HG03196 (cell line): ENCODE results near the gene ARL6IP6.

Experiments used
- ATAC-seq: cut with Tn5 transposase; IDR thresholded peaks from one replicate; pipeline ENCODE4 v1.9.1; 2021; ENCODE audit not compliant: unreplicated experiment

ARL6IP6 gene

DNA sequence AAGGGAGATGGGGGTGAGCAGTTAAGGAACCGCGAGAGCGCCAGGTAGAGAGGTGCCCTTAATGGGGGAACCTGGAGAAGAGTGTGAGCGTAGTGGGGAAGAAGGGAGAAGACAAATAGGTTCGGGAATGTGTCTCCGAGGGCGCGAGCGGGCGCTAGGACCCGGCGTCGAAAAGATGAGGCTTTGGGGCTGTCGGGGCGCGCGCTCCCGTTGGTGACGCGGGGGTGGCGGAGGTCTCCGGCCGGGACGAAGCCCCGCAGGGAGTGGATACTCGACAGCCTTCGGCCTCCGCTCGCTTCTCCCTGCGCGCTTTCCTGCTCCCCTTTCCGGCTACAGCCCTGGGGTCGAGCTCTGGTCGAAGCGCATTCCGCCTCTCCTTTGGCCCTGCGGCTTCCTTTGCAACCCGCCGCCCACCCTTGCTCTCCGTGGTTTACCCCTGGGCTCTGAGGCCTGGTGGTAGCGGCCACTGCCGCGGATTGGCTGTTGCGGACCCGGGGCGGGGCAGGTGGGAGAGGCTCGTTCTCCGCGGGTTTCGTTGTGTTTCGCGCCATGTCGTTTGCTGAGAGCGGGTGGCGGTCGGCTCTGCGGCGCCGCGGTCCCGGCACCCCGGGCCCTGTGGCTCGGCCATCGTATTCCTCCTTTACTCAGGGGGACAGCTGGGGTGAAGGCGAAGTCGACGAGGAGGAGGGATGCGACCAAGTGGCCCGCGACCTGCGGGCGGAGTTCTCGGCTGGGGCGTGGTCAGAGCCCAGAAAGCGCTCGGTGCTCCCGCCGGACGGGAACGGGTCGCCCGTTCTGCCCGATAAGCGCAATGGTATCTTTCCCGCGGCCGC lies at the start of gene ARL6IP6:
Gene ARL6IP6 (plus strand): TSS at position 545 of the 833 bp plus-strand sequence. CDS start 5 bp downstream, at position 550.
- ATAC-seq, result peak; percentile 69

DNA sequence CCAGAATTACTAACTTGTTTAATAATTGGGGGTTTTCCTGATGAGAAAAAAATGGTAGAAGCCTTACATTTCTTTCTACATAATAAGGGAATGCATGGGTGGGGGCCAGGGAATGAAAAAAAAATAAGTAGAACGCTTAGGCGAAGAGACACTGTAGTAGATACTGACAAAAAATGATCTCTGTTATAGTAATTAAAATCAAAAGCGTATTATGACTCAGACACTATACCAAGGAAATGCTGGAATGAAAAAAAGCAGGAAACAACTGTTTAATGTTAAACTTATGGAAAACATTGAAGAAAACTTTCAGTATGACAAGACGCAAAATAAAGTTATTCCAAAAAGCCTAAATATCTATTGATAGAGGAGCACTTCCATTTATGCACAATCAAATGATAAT lies 44.1 kb upstream of the ARL6IP6 start:
- no peak for ATAC-seq

DNA sequence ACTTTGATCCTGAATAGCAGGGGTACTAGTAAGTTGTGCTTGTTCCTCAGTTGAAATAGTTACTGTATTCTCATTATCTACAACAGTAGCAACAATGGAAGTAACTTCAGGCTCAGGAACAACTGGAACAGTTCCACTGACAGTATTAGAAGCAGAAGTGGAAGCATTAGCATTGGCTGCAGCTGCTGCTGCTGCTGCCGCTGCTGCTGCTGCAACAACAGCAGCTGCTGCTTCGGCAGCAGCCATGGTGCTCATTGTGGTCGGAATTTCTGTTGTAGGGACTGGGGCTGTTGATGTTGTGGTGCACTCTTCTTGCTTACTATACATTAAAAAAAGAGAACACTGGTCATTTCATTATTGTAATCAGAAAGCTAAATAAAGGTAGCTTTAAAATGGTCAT lies 42.0 kb upstream of the ARL6IP6 start:
- no peak for ATAC-seq

DNA sequence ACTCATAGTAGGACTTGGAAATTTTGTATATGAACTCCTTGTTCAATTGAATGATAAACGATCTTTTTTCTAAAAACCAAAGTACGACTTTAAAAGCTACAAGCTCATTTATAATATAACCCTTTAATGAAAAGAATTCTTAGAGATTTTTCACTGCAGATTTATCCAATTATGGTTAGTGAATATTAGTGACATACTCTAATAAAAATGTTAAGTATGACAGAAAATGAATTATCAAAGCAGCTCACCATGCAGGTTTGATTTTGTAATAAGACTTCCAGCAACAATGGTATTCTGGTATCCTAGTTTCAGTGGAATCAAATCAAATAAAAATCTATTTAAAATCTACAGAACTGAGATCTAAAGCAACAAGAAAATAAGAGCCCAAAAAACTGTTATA lies 39.6 kb upstream of the ARL6IP6 start:
- ATAC-seq, result no peak

DNA sequence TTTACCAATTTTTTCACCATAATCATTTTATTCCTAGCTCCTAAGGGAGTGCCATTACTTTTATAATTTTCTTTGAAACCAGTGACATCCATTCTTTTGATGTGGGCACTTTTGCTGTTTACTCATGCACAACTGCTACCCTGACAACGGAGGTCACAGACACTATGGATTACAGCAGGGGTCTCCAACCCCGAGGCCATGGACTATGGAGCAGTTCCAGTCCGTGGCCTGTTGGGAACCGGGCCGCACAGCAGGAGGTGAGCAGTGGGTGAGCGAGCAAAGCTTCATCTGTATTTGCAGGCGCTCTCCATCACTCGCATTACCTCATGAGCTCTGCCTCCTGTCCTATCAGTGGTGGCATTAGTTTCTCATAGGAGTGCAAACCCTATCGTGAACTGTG lies 35.8 kb upstream of the ARL6IP6 start:
- ATAC-seq, result no peak

DNA sequence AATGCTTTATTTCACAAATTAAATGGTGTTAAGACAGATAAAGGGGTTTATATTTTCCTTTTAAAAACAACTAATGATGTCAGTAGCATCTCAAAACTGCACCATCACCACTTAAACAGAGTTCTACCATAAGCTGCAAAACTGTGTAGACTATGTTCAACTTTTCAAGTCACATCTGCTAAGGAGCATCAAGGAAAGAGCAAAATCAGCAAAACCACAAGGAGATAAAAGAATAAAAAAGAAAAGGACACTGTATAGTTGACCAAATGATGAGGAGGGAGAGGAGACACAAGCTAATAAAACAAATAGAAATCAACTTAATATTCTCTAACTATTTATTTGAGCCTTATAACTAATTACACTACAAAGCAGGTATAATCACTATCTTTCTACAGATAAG lies 35.0 kb upstream of the ARL6IP6 start:
- no peak for ATAC-seq

DNA sequence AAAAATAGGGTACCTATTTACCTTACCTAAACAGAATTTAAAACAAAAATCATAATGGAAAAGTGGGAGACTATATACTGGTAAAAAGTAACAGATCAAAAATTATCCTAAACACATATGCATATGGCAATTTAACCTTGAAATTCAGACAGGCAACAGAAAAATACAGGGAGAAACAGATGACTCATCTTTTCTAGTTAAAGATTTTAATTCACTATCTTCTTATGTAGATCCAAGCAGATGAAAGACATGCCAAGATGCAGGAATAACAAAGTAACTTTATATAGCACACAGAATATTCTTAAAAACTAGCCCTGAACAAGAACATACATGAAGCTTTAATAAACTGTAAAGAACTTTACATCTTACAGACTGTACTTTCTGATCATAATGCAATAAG lies 32.1 kb upstream of the ARL6IP6 start:
- ATAC-seq, result no peak

DNA sequence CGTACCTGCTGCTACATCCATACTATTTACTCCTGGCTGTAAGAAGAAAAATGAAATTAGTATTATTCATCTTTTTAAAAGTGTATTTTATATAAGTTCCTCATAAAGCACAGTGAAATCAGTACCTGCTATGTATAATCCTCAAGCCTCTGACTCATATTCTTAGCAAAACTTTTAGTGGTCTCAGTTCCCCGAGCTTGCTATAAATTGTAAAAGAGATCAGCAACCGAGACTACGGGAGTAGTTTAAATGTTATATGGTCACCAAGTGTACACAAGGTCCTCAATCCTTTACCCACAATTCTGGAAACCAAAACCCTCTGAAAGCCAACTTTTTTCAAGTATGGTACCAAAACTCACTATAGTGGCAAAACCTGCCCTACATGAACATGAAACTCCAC lies 25.4 kb upstream of the ARL6IP6 start:
- ATAC-seq, result peak; percentile 78

DNA sequence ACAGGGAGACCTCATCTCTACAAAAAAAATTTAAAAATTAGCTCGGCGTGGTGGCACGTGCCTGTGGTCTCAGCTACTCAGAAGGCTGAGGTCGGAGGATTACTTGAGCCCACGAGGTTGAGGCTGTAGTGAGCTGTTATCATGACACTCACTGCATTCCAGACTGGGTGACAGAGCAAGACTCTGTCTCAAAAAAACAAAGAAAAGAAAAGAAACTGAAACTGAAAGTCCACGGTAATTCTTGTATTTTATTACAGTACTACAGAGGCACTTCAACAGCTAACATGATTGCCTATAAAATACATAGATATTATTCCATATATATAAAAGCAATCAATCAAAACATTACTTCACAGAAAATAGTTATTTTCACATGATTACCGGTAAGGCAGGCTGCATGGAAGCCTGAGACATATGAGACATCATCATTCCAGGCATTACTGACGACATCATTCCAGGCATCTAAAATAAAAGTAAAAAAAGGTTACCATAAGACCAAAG lies 24.2 kb upstream of the ARL6IP6 start:
- ATAC-seq, result peak; percentile 50

DNA sequence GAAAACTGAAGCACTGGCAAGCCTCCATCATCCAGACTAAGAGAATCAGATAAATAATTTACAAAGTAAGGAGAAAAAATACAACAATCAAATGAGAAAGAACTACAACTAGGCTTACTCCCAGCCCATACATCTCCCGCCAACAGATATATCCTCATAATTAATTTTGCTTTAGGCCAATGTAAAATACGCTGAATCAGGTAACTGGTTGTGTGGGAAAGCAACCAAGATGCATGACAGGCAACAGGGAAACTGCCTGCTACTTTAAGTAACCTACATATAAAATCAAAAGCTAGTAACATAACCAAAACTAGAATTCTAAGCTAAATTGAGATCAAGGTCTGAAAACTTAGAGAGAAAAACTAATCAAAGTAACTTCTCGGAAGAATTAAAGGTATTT lies 22.7 kb upstream of the ARL6IP6 start:
- ATAC-seq, result no peak

DNA sequence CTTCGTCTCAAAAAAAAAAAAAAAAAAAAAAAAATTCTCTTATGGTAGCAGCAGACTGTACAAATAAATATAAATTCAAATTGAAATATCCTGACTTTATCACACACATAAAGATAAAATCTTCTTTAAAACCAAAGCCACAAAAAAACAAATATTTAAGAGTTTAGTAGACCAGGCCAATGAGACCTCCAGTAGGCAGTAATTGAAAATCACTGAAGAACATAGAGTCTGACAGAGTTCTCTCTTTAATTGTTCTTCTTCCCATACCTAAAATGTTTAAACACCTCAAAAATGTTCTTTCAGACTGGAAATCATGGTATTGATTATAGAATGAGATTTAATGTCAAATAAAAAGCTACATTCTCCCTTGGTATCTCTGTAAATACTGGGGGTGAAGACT lies 21.9 kb upstream of the ARL6IP6 start:
- no peak for ATAC-seq

DNA sequence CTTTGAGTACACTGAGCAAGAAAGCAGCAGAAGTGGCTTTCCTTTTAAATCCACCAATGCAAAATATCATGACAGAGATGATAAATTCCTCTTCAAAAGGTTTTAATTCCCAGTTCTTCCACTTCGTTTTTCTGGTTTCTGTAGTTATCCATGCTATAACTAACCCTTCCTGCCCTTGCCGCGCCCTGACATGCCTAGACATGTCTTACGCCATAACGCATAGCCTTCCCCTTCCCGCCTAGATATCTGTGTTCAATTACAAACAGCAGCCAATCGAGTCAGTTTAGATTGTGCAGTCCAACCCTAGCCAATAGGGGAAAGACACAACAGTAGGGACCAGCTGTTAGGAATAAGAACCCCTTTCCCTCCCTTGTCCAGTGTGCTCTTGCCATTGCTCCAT lies 17.2 kb upstream of the ARL6IP6 start:
- ATAC-seq, result no peak

DNA sequence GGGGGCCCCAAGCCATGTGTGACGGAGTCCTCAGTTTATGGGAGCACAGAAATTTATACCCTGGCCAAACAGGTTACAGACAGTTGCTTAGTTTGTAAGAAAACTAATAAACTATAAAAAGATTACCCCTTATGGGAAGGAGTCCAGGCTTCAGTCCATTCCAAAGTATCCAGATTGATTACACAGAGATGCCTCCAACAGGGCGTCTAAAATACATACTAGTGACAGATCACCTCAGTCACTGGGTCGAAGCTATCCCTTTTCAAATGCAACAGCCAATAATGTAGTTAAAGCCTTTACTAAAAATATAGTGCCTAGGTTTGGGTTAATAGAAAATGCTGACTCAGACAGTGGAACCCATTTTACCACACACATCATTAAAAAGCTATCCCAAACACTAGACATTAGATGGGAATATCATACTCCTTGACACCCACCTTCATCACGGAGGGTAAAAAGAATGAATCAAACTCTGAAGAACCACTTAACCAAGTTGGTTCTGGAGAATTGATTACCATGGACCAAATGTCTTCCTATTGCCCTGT lies 11.9 kb upstream of the ARL6IP6 start:
- no peak for ATAC-seq

DNA sequence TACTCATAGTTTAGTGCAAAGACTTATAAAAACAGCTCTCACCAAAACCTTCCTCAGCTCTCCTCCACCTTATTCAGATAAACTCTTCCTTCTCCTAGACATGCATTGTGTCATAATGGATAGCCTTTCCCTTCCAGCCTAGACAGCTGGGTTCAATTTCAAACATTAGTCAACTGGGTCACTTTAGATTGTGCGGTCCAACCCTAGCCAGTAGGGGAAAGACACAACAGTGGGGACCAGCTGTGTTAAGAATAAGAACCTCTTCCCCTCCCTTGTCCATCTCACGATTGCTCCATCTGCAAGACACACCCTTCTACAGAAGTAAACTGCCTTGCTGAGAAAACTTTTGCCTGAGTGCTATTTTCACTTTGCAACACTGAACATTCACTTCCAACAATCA lies 9.7 kb upstream of the ARL6IP6 start:
- ATAC-seq, result no peak

DNA sequence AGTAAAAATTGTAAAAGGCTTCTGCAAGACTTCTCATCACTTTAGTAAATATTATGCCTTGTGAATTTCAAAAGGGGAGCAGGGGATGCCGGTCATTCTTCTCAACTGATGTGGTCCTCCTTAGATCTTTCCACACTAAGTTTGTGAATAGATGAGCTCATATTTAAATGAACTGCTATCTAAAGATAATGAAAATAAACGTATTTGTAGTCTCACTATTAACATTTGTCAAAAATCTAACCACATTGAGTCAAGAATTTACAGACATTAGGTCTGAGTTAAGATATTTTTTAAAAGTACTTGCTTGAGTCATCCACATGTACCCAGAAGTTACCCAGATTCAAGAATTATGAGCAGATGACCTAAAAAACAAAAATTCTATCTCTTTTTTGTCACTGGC lies 7.7 kb upstream of the ARL6IP6 start:
- no peak for ATAC-seq

DNA sequence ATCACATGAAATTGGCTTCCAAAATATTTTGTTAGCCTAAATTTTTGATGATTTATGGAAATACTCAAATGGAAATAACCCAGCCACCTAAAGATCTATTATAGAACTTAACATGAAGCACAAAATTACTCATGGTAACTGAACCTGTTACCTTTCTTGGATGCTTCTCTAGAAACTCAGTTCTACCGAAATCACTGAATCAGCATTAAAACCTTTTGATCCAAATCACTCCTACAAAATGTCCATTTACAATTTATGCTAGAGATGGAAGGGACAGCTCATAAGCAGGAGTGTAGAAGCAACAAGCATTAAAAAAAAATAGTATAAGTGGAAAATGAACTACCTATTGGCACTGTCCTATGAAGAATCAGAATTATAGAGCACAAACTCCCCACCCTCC lies 3.3 kb upstream of the ARL6IP6 start:
- ATAC-seq, result no peak

DNA sequence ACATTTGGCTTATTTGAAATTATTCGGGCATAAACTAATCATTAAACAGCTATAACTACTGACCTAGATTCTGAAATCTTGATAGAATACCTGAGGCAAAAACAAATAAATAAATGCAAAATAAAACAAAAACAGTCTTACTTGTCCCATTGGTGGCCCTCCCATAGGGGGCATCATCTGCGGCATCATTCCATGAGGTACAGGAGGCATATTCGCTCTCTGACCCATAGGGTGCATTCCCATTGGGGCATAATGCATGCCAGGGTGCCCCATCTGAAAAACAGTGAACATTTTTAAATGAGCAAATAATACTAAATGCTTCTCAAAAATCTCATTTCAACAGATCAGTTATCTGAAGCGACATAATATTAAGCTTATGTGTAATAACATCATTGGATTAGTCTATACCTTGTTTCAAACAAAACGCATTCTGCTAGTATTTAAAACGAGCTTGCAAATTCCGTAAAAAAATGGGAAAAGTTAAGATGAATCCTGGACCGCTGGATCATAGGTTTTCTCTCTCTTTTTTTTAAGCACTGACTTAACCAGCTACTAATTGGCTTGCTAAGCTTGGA lies 2.5 kb upstream of the ARL6IP6 start:
- ATAC-seq, result no peak

DNA sequence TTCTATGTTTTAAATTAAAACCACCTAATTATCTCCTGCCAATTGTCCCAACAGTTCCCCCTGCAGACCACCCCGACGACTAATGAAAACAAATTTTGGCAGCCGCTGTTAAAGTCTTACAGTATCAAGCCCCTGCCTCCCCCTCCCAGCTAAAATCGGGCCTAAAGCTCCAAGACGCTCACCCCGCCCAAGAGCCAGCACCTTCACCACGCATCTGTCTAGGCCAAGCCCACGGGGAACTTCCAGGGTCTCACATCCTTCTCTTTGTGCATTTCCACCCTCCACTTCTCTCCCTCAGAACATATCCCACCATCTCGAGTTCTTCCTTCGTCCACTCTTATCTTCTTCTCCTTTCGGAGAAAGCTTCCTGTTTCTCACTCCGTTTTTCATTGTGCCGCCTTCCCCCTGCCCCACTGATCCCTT lies 1.6 kb upstream of the ARL6IP6 start:
- ATAC-seq, result no peak

DNA sequence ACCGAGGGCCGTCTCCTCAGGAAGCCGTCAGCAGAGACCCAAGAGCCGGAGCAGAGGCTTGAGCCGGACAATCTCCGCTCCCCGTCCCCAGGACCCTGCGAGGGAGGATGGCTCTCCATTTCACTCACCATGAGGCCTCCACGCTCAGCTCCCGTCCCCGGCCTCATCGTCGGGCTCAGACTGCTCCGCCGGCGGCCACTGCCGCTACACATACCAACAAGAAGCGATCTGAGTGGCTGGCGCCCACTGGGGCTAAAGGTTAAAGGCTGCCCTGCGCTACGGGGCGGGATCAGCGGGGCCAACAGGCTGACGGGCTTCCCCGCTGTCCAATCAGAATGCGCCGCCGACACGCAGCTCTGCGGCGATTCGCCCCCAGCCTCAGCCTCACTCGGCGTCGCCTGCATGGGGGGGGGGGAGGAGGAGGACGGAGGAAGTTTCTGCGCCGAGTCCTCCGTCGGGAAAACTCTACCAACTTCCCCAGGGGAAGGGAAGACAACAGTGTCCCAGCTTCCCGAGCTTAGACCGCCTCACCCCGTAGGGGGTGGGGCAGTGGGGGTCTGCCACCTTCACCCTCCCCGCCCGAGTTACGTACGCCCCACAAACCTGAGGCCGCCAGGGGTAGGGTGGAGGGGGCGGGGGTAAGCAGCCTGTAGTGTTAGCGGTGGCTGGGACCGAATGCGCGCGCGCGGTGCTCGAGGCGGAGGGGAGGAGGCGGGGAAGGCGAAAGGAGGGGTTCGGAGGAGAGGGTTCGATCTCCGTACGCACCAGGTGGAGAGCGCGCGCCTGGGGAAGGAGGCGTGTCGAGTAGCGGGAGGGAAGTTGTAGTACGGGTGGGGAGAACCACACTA lies 968 bp upstream of the ARL6IP6 start, which contains the start of gene PRPF40A:
Gene PRPF40A (minus strand): TSS at position 234 of the 848 bp plus-strand sequence. CDS start 22 bp downstream, at position 212.
- ATAC-seq, result peak; percentile 75

DNA sequence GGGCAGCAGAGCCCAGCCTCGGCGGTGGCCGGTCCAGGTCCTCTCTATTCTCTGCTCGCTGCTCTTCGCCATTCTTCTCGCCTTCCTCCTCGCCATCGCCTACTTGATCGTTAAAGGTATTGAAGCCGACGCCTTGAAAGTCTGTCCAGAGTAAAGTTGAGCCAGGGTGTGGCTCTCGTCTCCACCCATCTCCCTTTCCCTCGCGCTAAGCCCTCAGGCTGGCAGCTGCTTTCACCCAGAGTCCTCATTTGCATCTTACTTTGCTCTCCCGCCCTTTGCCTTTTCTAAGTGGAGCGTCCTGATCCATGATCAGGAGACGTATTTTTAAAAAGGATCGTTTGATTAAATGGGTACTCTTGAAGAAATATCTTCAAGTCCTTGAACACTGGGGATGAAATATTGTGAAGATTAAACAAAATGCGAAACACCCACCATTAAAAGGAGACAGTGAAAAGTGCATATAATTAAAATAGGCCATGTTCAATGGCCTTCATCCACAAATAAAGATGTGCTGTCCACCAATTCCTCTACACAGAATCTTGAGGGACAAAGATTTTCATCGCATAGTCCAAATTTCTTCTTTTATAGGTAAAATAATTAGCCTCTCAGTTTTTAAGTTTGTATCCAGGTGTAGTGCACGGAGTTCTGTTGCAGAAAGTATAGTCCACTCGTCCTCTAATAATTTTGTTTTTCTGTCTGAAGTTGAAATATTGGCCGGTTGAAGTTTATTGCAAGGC lies 657 bp downstream of the ARL6IP6 start:
- peak; percentile 34 for ATAC-seq
